HepG2 (cell line): ENCODE measurements around the gene SFI1. TPM values are rescaled to one million over a fixed set of nuclear protein-coding genes. Genes with fewer than 3 reads are reported as not detected.
A peak's percentile ranks its signal among the peaks of the same experiment; 100 is the strongest.

ENCODE experiments used
- BCL6 ChIP-seq: IDR thresholded peaks from 2 replicates; pipeline ENCODE4 v1.6.1; 2016; ENCODE audit warnings: missing genetic modification reagents, missing compliant biosample characterization
- CREM ChIP-seq, 2 experiments: sonication (generic) in 1 of 2; formaldehyde crosslinking in 1 of 2; IDR thresholded peaks; 2 replicates each; pipeline versions ENCODE4 v1.4.0 to v1.6.1; 2016 to 2020; ENCODE audit warnings: antibody characterized with exemption in 1 of 2, mild to moderate bottlenecking in 1 of 2, missing genetic modification reagents in 1 of 2
- MAFK ChIP-seq, 2 experiments: IDR thresholded peaks in 1 of 2; conservative IDR thresholded peaks in 1 of 2; 2 replicates each; pipeline ENCODE4 v1.6.1; 2011; ENCODE audit warnings: improper control_type of control experiment in 2 of 2, low read length in 2 of 2
- MEF2D ChIP-seq: sonication (generic); formaldehyde crosslinking; IDR thresholded peaks from 2 replicates; pipeline ENCODE4 v1.5.1; 2020; ENCODE audit warnings: mild to moderate bottlenecking, missing genetic modification reagents
- MTF2 ChIP-seq: sonication (generic); formaldehyde crosslinking; IDR thresholded peaks from 2 replicates; pipeline ENCODE4 v1.5.0; 2020; ENCODE audit warnings: missing genetic modification reagents, borderline replicate concordance
- NFIB ChIP-seq: sonication (generic); formaldehyde crosslinking; IDR thresholded peaks from 2 replicates; pipeline ENCODE4 v1.9.0; 2021; ENCODE audit warnings: missing genetic modification reagents, mild to moderate bottlenecking, borderline replicate concordance
- PHB2 ChIP-seq: fragments of 450-650 bp; IDR thresholded peaks from 2 replicates; pipeline ENCODE4 v1.6.1; 2018; ENCODE audit not compliant: partially characterized antibody
- RFXAP ChIP-seq: sonication (generic); formaldehyde crosslinking; IDR thresholded peaks from 2 replicates; pipeline ENCODE4 v1.4.0; 2020; ENCODE audit warnings: missing genetic modification reagents, borderline replicate concordance
- SIX4 ChIP-seq: sonication (generic); formaldehyde crosslinking; IDR thresholded peaks from 2 replicates; pipeline ENCODE4 v1.4.0; 2020; ENCODE audit warnings: missing genetic modification reagents
- SOX6 ChIP-seq, 2 experiments: fragments of 450-650 bp in 1 of 2; sonication (generic) in 1 of 2; formaldehyde crosslinking in 1 of 2; IDR thresholded peaks; 2 replicates each; pipeline versions ENCODE4 v1.4.0 to v1.6.1; 2017 to 2020; ENCODE audit warnings: antibody characterized with exemption in 1 of 2, mild to moderate bottlenecking in 1 of 2, missing genetic modification reagents in 1 of 2
- THYN1 ChIP-seq: sonication (generic); formaldehyde crosslinking; IDR thresholded peaks from 2 replicates; pipeline ENCODE4 v1.8.1; 2023; ENCODE audit warnings: low read depth, mild to moderate bottlenecking, moderate library complexity, missing genetic modification reagents, borderline replicate concordance
- ZNF138 ChIP-seq: sonication (generic); formaldehyde crosslinking; IDR thresholded peaks from 2 replicates; pipeline ENCODE4 v1.5.0; 2020; ENCODE audit warnings: mild to moderate bottlenecking, low read depth, missing genetic modification reagents
- ZNF724P ChIP-seq: sonication (generic); formaldehyde crosslinking; IDR thresholded peaks from 2 replicates; pipeline ENCODE4 v1.8.0; 2022; ENCODE audit warnings: missing genetic modification reagents, borderline replicate concordance
- polyA plus RNA-seq, 8 experiments: library from polyadenylated mRNA; depleted of rRNA in 3 of 8; stranded (reverse) in 7 of 8; unstranded in 1 of 8; fragments of >200 nt; fragmentation: Illumina TruSeq in 4 of 8; extraction: Trizol in 4 of 8; gene quantifications; 2 replicates each; pipeline versions ENCODE4 v1.2.1 to v1.2.3, GENCODE V29; 2011 to 2016; ENCODE audit warnings: low read depth in 4 of 8, missing spikeins in 1 of 8, mixed read lengths in 1 of 8; ENCODE audit not compliant: insufficient read depth in 1 of 8
- total RNA-seq, 5 experiments: library from RNA; depleted of rRNA; stranded (reverse); fragments of >200 nt; fragmentation: Illumina TruSeq; extraction: Trizol; gene quantifications; 2 replicates each; pipeline ENCODE4 v1.2.3, GENCODE V29; 2016; ENCODE audit warnings: low read depth in 1 of 5
- TF ChIP-seq, protein P1 (sequence below): sonication (generic); formaldehyde crosslinking; IDR thresholded peaks from 2 replicates; pipeline ENCODE4 v1.9.0; 2021; ENCODE audit warnings: missing genetic modification reagents, borderline replicate concordance
- TF ChIP-seq, protein P2 (sequence below): IDR thresholded peaks from 2 replicates; pipeline ENCODE4 v1.6.1; 2012; ENCODE audit warnings: low read depth, low read length, improper control_type of control experiment
- TF ChIP-seq, protein P3 (sequence below): sonication (generic); formaldehyde crosslinking; IDR thresholded peaks from 2 replicates; pipeline ENCODE4 v1.4.0; 2020; ENCODE audit warnings: missing genetic modification reagents

SFI1 gene
- total and polyA plus RNA-seq, 2 of the 13 experiments (the other 11 are each of a cell fraction or from before 2014, with no cell fraction given), result 20.5 to 40.1 TPM

DNA sequence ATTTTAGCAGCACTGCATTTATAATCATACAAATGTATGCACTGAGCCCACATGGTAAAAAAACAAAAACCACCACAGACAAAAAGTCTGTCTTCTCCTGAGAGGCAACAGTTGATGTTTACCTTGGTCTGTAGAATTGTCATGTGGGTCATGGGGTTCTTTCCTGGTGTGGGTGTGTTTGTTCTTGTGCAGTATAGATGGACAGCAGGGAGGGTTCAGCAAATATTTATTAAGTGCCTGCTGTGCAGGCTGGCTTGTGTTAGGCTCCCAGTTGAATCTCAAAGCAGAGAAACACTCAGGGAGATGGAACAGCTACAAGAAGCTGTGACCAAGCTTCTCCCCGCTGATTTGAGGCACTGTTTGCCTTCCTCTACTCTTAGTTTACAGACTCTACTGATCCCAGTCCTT, 83.5 kb downstream of the SFI1 start (continued):
- TF ChIP-seq THYN1 (no peak), MAFK (conservative IDR thresholded peaks at IDR 0.05 in 1 of 2, IDR thresholded peaks at IDR 0.05 in 1 of 2; ENCODE audit: low read length in 2 of 2) (no peak), SOX6 (IDR thresholded peaks at IDR 0.05) (no peak), SOX6 (CRISPR knock-in tag; IDR thresholded peaks at IDR 0.05) (peak; percentile 96), SIX4 (peak; percentile 65; the same call in 1 of the 2 replicates), MTF2 (CRISPR knock-in tag) (no peak), PHB2 (no peak), BCL6 (CRISPR knock-in tag) (peak; percentile 94), ZNF138 (CRISPR knock-in tag) (no peak), ZNF724P (no peak), CREM (IDR thresholded peaks at IDR 0.05) (peak; percentile 81; the same call in 1 of the 2 replicates), CREM (CRISPR knock-in tag; IDR thresholded peaks at IDR 0.05) (no peak), MEF2D (CRISPR knock-in tag) (peak; percentile 82; the same call in 1 of the 2 replicates), NFIB (CRISPR knock-in tag) (no peak), RFXAP (peak; percentile 73; the same call in 1 of the 2 replicates)
- TF ChIP-seq, protein P1, sequence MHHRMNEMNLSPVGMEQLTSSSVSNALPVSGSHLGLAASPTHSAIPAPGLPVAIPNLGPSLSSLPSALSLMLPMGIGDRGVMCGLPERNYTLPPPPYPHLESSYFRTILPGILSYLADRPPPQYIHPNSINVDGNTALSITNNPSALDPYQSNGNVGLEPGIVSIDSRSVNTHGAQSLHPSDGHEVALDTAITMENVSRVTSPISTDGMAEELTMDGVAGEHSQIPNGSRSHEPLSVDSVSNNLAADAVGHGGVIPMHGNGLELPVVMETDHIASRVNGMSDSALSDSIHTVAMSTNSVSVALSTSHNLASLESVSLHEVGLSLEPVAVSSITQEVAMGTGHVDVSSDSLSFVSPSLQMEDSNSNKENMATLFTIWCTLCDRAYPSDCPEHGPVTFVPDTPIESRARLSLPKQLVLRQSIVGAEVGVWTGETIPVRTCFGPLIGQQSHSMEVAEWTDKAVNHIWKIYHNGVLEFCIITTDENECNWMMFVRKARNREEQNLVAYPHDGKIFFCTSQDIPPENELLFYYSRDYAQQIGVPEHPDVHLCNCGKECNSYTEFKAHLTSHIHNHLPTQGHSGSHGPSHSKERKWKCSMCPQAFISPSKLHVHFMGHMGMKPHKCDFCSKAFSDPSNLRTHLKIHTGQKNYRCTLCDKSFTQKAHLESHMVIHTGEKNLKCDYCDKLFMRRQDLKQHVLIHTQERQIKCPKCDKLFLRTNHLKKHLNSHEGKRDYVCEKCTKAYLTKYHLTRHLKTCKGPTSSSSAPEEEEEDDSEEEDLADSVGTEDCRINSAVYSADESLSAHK, result no peak
- TF ChIP-seq, protein P2, sequence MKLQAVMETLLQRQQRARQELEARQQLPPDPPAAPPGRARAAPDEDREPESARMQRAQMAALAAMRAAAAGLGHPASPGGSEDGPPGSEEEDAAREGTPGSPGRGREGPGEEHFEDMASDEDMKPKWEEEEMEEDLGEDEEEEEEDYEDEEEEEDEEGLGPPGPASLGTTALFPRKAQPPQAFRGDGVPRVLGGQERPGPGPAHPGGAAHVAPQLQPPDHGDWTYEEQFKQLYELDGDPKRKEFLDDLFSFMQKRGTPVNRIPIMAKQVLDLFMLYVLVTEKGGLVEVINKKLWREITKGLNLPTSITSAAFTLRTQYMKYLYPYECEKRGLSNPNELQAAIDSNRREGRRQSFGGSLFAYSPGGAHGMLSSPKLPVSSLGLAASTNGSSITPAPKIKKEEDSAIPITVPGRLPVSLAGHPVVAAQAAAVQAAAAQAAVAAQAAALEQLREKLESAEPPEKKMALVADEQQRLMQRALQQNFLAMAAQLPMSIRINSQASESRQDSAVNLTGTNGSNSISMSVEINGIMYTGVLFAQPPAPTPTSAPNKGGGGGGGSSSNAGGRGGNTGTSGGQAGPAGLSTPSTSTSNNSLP, result peak; percentile 38; the same call in 1 of the 2 replicates
- TF ChIP-seq, protein P3, sequence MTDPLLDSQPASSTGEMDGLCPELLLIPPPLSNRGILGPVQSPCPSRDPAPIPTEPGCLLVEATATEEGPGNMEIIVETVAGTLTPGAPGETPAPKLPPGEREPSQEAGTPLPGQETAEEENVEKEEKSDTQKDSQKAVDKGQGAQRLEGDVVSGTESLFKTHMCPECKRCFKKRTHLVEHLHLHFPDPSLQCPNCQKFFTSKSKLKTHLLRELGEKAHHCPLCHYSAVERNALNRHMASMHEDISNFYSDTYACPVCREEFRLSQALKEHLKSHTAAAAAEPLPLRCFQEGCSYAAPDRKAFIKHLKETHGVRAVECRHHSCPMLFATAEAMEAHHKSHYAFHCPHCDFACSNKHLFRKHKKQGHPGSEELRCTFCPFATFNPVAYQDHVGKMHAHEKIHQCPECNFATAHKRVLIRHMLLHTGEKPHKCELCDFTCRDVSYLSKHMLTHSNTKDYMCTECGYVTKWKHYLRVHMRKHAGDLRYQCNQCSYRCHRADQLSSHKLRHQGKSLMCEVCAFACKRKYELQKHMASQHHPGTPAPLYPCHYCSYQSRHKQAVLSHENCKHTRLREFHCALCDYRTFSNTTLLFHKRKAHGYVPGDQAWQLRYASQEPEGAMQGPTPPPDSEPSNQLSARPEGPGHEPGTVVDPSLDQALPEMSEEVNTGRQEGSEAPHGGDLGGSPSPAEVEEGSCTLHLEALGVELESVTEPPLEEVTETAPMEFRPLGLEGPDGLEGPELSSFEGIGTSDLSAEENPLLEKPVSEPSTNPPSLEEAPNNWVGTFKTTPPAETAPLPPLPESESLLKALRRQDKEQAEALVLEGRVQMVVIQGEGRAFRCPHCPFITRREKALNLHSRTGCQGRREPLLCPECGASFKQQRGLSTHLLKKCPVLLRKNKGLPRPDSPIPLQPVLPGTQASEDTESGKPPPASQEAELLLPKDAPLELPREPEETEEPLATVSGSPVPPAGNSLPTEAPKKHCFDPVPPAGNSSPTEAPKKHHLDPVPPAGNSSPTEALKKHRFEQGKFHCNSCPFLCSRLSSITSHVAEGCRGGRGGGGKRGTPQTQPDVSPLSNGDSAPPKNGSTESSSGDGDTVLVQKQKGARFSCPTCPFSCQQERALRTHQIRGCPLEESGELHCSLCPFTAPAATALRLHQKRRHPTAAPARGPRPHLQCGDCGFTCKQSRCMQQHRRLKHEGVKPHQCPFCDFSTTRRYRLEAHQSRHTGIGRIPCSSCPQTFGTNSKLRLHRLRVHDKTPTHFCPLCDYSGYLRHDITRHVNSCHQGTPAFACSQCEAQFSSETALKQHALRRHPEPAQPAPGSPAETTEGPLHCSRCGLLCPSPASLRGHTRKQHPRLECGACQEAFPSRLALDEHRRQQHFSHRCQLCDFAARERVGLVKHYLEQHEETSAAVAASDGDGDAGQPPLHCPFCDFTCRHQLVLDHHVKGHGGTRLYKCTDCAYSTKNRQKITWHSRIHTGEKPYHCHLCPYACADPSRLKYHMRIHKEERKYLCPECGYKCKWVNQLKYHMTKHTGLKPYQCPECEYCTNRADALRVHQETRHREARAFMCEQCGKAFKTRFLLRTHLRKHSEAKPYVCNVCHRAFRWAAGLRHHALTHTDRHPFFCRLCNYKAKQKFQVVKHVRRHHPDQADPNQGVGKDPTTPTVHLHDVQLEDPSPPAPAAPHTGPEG (CRISPR knock-in tag), result no peak
